HG03439 (cell line): ENCODE measurements around the gene AGAP1.
"Not testable (repeated sequence)": the region's sequence is repeated elsewhere in the genome, so short reads cannot be mapped to it uniquely, and the experiment has no call there.

Experiments used
- ATAC-seq: cut with Tn5 transposase; IDR thresholded peaks from one replicate; pipeline ENCODE4 v1.9.1; 2021; ENCODE audit warnings: mild to moderate bottlenecking, moderate library complexity; ENCODE audit not compliant: unreplicated experiment

AGAP1 gene

GRCh38 chr2:236125541-236125940 is 631.7 kb downstream of the AGAP1 start:
- no peak for ATAC-seq

GRCh38 chr2:236127010-236127409 is 633.2 kb downstream of the AGAP1 start:
- no peak for ATAC-seq

- ATAC-seq: no peak
Measured at GRCh38 chr2:236128321-236128720, 634.5 kb downstream of the AGAP1 start.

- no peak for ATAC-seq
Measured at GRCh38 chr2:236129935-236130334, 636.1 kb downstream of the AGAP1 start.

- no peak for ATAC-seq
Measured at GRCh38 chr2:236130349-236130998, 636.6 kb downstream of the AGAP1 start.

GRCh38 chr2:236131073-236131692 is 637.3 kb downstream of the AGAP1 start:
- no peak for ATAC-seq

- ATAC-seq: no peak
Measured at GRCh38 chr2:236133410-236134012, 639.7 kb downstream of the AGAP1 start.

GRCh38 chr2:236136538-236136937 is 642.7 kb downstream of the AGAP1 start:
- no peak for ATAC-seq

- ATAC-seq: no peak
Measured at GRCh38 chr2:236137066-236137465, 643.2 kb downstream of the AGAP1 start.

GRCh38 chr2:236141616-236142015 is 647.8 kb downstream of the AGAP1 start:
- ATAC-seq: not testable (repeated sequence)

- no peak for ATAC-seq
Measured at GRCh38 chr2:236143811-236144210, 650.0 kb downstream of the AGAP1 start.

- no peak for ATAC-seq
Measured at GRCh38 chr2:236146436-236146835, 652.6 kb downstream of the AGAP1 start.

- ATAC-seq: no peak
Measured at GRCh38 chr2:236155406-236155805, 661.6 kb downstream of the AGAP1 start.

GRCh38 chr2:236156095-236156859 is 662.4 kb downstream of the AGAP1 start:
- ATAC-seq: no peak

- ATAC-seq: no peak
Measured at GRCh38 chr2:236156860-236157194, 663.0 kb downstream of the AGAP1 start.

- ATAC-seq: no peak
Measured at GRCh38 chr2:236157366-236157765, 663.5 kb downstream of the AGAP1 start.

GRCh38 chr2:236157815-236158498 is 664.1 kb downstream of the AGAP1 start:
- ATAC-seq: no peak

GRCh38 chr2:236158969-236159777 is 665.3 kb downstream of the AGAP1 start:
- no peak for ATAC-seq

- no peak for ATAC-seq
Measured at GRCh38 chr2:236159778-236160170, 665.9 kb downstream of the AGAP1 start.

GRCh38 chr2:236160366-236161081 is 666.7 kb downstream of the AGAP1 start:
- no peak for ATAC-seq
